Measurements from ENCODE around the gene PTPRM.

DNA sequence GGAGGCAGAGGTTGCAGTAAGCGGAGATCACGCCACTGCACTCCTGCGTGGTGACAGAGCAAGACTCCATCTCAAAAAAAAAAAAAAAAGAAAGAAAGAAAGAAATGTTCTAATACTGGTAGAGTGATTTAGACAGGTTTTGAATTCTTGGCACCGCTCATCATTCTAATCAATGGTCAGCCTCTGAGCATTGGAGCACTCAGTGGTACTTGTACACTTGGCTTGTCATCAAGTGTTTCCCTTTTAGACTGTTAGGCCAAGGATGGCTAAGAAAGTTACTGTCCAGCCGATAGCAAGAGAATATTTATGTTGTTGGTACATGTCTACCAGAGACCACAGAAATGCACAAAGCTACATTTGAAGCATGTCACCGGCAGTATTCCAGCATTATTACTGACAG lies 598.0 kb downstream of the PTPRM start:
- TF ChIP-seq, protein P1, sequence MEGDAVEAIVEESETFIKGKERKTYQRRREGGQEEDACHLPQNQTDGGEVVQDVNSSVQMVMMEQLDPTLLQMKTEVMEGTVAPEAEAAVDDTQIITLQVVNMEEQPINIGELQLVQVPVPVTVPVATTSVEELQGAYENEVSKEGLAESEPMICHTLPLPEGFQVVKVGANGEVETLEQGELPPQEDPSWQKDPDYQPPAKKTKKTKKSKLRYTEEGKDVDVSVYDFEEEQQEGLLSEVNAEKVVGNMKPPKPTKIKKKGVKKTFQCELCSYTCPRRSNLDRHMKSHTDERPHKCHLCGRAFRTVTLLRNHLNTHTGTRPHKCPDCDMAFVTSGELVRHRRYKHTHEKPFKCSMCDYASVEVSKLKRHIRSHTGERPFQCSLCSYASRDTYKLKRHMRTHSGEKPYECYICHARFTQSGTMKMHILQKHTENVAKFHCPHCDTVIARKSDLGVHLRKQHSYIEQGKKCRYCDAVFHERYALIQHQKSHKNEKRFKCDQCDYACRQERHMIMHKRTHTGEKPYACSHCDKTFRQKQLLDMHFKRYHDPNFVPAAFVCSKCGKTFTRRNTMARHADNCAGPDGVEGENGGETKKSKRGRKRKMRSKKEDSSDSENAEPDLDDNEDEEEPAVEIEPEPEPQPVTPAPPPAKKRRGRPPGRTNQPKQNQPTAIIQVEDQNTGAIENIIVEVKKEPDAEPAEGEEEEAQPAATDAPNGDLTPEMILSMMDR (IDR thresholded peaks at IDR 0.05), result no peak
- TF ChIP-seq POLR2A (IDR thresholded peaks at IDR 0.05) (no peak), EP300 (IDR thresholded peaks at IDR 0.05) (no peak)

Measured in sigmoid colon (tissue), 4 donors.